GM19238 (cell line): ENCODE data around the gene ERICH3.
"Not testable (repeated sequence)": the region's sequence is repeated elsewhere in the genome, so short reads cannot be mapped to it uniquely, and the experiment has no call there.

Experiments
- DNase-seq: peaks from one replicate; pipeline ENCODE4 v3.0.0; 2011; ENCODE audit warnings: low spot score; ENCODE audit not compliant: insufficient read length

Gene ERICH3

DNA sequence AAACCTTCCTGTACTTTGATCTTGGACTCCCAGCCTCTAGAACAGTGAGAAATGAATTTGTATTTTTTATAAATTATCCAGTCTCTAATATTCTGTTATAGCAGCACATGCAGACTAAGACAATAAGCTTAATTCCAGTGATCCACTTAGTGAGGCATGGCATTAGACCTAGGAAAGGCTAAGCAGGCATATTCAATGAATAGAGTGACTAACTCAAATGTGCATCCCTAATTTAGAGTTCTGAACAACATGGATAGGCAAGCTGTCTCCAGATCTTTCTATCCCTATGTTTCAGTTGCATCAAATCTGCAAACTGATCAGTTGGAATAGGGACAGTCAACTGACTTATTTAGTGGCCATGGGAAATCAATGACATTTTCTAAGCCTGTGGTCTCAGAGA is 4.3 kb upstream of the ERICH3 start:
- no peak for DNase-seq

DNA sequence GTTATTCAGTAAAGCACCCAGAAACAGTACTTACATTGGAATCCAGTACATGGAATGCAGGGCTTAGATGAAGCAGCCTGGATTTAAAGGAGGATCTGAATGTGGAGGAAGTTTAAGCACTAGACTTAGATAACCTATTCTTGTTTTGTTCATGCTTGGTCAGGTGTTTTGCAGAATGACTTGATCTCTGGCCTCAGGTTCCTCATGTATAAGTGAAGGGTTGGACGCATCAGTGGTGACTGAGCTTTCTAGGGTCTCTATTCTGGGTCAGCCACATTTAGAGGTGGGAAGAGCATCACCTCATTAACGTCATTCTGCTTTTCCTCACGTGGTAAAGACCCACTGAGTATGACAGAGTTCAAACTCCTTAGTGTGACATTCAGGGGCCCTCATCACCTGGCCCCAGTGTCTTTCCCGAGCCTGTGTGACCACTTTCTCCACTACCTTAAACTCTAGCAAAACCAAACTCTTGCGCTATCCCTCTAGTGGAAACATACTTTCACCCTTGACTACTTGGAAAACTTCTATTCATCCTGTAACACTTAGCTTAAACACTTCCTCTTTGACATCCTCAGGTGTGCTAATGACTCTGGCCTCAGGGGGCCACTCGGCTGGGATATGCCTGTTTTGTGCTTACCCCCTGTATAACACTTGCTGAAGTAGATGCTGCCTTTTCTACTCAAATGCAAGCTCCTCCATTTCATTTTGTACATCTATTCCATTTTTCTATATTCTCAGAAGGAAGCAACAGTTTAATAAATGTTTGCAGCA is 871 bp upstream of the ERICH3 start:
- DNase-seq = no peak

DNA sequence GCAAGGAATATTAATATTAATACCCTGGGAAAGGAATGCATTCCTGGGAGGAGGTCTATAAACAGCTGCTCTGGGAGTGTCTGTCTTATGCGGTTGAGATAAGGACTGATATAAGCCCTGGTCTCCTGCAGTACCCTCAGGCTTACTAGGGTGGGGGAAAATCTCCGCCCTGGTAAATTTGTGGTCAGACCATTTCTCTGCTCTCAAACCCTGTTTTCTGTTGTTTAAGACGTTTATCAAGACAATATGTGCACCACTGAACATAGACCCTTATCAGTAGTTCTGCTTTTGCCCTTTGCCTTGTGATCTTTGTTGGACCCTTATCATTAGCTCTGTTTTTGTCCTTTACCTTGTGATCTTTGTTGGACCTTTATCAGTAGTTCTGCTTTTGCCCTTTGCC is 2.7 kb downstream of the ERICH3 start:
- DNase-seq = not testable (repeated sequence)

- no peak for DNase-seq
These were observed 18.9 kb downstream of the ERICH3 start for GRCh38 chr1:74654708-74655107.

GRCh38 chr1:74652711-74653139 is 20.9 kb downstream of the ERICH3 start:
- peak; percentile 12 for DNase-seq

GRCh38 chr1:74650561-74650960 is 23.0 kb downstream of the ERICH3 start:
- DNase-seq = no peak

GRCh38 chr1:74641876-74642275 is 31.7 kb downstream of the ERICH3 start:
- DNase-seq = no peak

GRCh38 chr1:74641161-74641560 is 32.4 kb downstream of the ERICH3 start:
- DNase-seq = no peak

DNA sequence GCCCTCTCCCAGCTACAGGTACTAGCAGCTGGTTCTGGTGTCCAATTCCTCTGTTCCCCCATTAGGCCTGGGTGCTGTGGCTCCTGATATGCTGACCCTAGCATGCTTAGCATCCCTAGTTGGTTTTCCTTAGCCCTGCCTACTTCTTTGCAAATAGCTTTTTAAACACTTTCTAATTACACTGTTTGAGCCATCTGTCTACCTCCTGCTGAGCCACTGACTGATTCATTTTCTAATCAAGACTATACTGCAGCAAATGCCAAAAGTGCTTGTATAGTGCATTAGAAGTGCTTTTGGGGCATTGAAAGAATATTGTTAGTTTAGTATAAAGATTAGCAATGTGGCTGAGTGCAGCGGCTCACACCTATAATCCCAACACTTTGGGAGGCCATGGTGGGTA is 36.3 kb downstream of the ERICH3 start:
- DNase-seq = no peak

- DNase-seq = no peak
These were observed 44.3 kb downstream of the ERICH3 start for GRCh38 chr1:74629283-74629682.

DNA sequence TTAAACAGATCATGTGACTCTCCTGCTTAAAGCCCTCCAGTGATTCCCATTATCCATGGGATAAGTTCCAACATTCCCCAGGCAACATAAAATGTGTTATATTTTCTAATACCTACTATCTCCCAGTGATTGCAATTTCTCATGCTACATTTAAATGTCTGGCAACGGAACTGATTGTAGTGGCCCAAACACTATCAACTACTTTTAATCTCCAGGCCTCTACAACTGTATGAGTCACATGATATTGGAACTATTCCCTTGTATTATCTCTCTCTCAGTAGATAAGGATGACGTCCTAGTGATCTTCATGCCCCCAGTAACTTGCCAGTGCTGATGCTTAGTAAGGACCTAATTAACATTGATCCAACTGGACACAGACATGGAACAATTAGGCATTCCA is 49.9 kb downstream of the ERICH3 start:
- no peak for DNase-seq

DNA sequence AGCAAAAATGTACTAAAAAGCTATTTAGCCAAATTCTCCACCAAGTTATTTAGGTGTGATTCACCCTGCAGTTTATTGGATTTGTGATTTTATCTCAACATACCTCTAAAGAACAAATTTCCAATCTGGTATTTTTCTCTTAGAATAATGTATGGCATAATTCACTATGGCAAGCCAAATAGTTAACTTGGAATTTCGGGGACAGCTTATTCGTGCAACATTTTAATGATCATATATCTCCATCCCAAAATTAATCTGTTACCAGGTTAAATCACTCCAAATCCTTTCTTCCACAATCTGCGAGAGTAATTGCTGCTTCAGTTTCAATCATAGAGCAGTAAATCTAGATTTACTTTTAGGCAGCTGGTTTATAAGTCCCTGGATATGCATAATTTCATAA is 53.4 kb downstream of the ERICH3 start:
- DNase-seq = no peak

- DNase-seq = no peak
These were observed 54.6 kb downstream of the ERICH3 start for GRCh38 chr1:74618974-74619373.

GRCh38 chr1:74613894-74614293 is 59.7 kb downstream of the ERICH3 start:
- DNase-seq = no peak

GRCh38 chr1:74611887-74612286 is 61.7 kb downstream of the ERICH3 start:
- DNase-seq = no peak

- DNase-seq = no peak
These were observed 62.6 kb downstream of the ERICH3 start for GRCh38 chr1:74610961-74611360.

- DNase-seq = no peak
These were observed 63.7 kb downstream of the ERICH3 start for GRCh38 chr1:74609810-74610371.

GRCh38 chr1:74596717-74597116 is 76.9 kb downstream of the ERICH3 start:
- DNase-seq = no peak

DNA sequence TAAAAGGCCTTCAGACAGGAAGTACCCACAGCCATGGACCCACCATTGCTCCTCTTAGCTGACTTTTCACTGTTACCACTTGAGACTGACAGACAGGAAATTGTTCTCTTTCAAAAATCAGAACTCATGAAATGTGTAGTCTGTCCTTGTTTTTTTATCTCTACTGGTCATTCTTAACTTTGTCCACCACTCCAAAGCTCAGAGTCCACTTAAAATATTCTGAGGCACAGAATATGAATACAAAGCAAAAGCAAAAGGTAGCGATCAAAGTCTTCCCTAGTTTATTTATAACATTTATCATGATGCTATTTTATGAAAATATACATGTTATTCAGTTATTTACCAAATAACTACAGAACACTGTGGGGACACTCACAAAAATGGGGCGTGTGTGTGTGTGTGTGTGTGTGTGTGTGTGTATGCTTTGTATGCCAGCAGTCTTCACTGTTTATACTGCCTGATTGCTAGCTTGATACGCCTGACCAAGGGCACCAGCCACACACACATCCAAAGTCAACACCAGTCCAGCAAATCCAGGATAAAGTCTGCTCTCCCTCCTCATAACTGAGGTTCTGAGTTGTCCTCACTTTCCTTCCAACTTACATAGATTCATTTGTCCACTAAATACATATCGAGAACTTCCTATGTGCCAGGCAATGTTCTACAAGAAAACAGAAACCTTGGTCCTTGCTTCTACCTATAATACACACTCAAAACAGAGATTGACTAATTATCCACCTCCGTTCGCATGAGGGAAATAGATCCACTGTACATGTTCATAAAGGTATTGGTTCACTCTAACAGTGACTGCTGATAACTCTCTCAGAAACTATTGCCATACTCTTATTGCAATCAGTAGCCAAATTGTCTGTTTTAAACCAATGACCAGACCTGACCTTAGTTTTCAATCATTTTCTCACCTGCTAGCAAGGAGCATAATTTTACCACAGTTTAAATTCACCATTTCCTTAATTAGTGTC is 79.4 kb downstream of the ERICH3 start:
- DNase-seq = no peak

GRCh38 chr1:74592580-74593355 is 80.8 kb downstream of the ERICH3 start:
- no peak for DNase-seq

DNA sequence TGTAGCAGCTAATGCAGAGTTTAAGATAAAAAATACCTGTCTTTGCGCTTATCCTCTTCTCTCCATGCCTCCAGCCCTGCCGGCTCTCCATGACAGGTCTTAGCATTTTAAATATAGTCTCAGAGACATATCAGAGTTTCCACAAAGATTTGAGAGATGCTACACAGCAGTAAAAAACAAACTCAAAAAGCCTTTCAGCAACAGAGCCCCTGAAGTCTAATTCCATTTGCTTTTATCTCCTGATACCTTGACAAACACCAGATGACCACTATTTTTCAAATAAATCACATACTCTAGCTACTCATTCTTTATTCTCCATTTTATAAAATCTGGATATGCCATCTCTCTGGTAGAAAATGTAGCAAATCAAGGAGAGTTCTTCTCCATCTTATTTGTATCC is 81.6 kb downstream of the ERICH3 start:
- DNase-seq = no peak
